ENCODE data around the gene CFAP46.

Gene CFAP46

GRCh38 chr10:132764108-132764507, 178.3 kb downstream of the CFAP46 start:
- DNase-seq, result no peak

GRCh38 chr10:132763545-132763944, 178.8 kb downstream of the CFAP46 start:
- DNase-seq, result no peak

GRCh38 chr10:132762267-132762666, 180.1 kb downstream of the CFAP46 start:
- DNase-seq, result no peak

GRCh38 chr10:132761395-132762060, 180.8 kb downstream of the CFAP46 start:
- DNase-seq, result no peak

GRCh38 chr10:132758865-132759264, 183.5 kb downstream of the CFAP46 start:
- DNase-seq, result no peak

Measured in retina (tissue), 1 donor.